DMS 273 treated with DMSO at 0.1 percent for 48 hours (cell line): Measurements from ENCODE around the gene BRCC3.

Source experiments
- DNase-seq: peaks from one replicate; lab custom pipeline; 2025; lab: John Stamatoyannopoulos, UW

BRCC3 gene

GRCh38 chrX:155056877-155057792, 14.2 kb upstream of the BRCC3 start:
- no peak for DNase-seq

GRCh38 chrX:155061760-155062159, 9.5 kb upstream of the BRCC3 start:
- DNase-seq, result no peak

- DNase-seq, result no peak
Measured at GRCh38 chrX:155065035-155065734, 6.1 kb upstream of the BRCC3 start.

DNA sequence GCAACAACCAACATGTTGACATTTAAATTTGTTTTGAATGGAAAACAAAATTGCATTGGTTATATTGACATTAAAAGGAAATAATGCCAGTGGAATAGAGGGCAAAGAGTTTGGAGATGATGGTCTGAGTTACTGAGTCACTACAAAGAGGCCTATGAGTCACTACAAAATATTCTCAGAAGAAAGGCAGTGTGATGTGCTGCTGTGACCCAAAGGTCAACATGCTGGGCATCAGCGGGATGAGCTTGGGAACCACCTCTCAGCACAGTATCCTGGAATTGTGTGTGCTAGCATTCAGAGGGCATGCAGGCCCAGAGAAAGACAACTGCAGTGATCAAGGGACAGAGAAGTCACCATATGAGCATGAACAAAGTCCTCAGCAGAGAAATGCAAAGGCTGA, 3.1 kb upstream of the BRCC3 start:
- DNase-seq, result no peak

GRCh38 chrX:155069414-155069813, 1.9 kb upstream of the BRCC3 start:
- DNase-seq, result no peak

DNA sequence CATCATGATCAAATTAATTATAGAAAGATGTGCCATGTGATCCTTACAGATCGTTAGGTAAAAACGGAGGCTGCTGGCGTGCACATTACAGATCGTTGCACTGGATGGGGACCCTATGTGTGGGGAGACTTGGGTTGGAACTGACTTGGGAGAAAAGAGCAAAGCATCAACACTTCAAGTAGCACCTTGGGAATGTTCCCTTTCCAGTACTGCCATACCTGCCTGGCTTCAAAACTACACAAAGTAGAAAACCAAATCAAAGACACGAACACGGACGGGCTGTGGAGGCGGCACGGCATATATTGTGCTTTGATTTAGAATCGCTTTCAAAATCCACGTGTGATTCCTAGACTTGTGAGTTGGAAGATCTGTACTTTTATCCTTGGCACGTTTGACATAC, 1.3 kb upstream of the BRCC3 start:
- no peak for DNase-seq

- DNase-seq, result no peak
Measured at GRCh38 chrX:155070663-155070974, 689 bp upstream of the BRCC3 start.

DNA sequence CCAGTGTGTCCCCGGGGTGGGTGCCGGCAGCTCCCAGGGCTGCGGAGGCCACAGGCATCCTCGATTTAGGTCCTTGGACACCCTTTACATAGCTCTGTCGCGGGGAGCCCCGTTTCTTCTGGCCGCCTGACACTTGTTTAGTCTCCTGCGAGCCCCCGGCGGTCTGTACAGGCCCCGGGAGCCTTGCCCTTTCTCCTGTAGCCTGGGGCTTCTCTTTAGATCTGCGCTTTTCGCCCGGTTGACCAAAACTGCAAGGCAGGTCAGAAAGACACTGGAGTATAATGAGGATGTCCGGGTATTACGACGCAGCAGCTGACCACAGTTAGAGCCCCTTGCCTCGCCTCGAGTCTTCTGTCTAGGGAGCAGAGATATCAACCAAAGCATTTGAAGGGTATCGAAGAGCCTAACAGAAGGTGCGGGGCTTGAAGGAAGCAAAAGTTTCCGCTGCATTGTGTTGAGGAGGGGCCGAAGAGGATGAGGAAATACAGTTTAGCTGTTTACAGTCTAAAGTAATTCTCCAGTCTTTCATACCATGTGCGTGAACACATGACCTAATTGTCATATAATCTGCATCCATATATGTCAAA, 479 bp downstream of the BRCC3 start:
- DNase-seq, result no peak

DNA sequence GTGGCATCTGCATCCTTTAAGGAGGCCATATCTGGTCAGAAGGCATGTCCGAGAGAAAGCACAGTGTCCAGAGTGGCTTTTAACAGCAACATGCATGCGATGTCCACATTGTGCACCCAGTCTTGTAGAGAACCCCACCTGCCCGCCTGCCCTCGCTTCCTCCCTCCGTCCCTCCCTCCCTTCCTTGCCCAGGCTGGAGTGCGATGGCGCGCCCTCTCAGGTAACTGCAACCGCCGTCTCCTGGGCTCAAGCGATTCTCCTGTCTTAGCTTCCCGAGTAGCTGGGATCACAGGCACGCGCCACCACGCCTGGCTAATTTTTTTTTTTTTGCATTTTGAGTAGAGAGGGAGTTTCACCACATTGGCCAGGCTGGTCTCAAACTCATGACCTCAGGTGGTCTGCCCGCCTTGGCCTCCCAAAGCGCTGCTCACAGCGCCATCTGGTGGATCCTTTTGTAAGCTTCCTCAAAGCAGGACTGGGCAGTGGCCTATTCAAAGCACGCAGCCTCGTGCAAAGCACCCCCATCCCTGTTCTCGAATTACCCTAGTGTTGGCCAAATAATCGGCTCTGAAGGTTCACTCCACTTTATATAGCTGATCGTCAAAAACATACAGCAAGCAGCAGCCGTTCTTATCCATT, 15.0 kb downstream of the BRCC3 start:
- DNase-seq, result no peak

GRCh38 chrX:155086961-155087735, 15.8 kb downstream of the BRCC3 start:
- no peak for DNase-seq

GRCh38 chrX:155094468-155095061, 23.3 kb downstream of the BRCC3 start:
- DNase-seq, result no peak

GRCh38 chrX:155105919-155106318, 34.6 kb downstream of the BRCC3 start:
- no peak for DNase-seq

DNA sequence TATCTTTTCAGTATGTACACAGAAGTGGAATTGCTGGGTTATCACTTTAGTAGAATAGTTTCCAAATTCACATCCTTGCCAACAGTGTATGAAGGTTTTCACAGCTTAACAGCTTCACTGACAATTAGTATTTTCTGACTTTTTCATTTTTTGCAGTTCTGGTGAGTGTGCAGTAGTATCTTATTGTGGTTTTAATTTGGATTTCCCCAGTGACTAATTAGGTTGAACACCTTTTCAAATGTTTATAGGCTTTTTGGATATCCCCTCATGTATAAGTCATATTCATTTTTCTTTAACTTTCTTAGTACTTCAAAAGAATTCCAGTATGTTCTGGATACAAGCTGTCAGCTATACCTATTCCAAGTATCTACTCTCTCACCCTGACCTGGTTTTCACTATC, 37.1 kb downstream of the BRCC3 start:
- DNase-seq, result no peak

DNA sequence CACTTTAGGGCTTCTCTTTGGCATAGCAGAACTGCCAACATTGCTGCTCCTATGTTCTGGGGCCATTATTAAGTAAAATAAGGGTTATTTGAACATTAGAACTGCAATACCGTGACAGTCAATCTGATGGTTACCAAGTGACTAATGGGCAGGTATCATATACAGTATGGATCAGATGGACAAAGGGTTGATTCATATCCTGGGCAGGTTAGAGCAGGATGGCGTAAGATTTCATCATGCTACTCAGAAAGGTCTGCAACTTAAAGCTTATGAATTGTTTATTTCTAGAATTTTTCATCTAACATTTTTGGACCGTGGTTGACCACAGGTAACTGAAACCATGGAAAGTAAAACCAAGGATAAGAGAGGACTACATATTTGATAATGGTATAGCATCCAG, 40.9 kb downstream of the BRCC3 start:
- no peak for DNase-seq

- no peak for DNase-seq
Measured at GRCh38 chrX:155113097-155113496, 41.8 kb downstream of the BRCC3 start.

DNA sequence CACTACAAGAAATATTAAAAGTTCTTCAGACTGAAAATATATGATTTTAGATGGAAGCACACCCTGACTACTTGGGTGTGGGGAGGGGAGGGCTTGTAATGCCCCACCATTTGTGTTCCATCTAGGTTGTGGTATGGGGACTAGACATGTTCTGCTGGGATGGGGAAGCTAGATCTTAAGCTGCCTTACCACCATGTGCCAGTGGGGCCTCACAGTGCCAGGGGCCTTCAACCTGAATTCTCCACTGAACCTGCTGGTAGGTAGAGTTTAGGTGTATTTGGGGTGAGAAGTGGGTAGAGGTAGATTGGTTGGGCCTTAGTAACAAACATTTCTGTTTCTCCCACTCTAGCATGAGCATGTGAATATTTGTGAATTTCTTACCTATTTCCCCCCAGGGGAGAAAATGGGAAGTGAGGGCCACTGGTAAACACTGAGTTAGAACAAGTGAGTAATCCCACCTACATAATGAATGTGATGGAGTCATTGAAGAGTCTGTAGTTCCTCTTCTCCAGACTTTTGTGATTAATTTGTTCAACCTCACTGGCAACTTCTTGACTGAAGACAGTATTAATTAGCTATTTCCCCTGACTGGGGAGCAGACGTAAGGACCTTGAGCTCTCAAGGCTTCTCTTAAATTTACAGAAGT, 44.0 kb downstream of the BRCC3 start:
- no peak for DNase-seq

DNA sequence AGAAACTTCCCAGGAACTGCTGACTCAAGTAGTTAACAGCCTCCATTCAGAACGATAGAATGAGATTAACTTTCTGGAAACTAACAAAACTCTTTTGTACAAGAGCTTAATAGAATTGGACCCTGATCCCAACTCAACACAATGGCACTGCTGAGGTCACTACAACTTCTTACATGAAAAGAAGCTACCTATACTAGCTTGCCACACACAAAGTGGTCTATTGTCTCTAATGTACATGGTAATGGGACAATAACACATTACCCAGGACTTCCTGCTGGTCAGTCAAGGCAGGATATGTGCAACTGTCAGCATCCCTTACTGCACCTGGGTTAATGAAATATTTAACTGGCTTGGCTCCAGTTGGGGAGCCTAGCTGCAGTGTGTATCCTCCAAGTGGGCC, 56.2 kb downstream of the BRCC3 start:
- no peak for DNase-seq

- DNase-seq, result no peak
Measured at GRCh38 chrX:155127940-155128339, 56.6 kb downstream of the BRCC3 start.

- DNase-seq, result no peak
Measured at GRCh38 chrX:155132110-155132509, 60.8 kb downstream of the BRCC3 start.

- DNase-seq, result no peak
Measured at GRCh38 chrX:155134255-155134654, 62.9 kb downstream of the BRCC3 start.

DNA sequence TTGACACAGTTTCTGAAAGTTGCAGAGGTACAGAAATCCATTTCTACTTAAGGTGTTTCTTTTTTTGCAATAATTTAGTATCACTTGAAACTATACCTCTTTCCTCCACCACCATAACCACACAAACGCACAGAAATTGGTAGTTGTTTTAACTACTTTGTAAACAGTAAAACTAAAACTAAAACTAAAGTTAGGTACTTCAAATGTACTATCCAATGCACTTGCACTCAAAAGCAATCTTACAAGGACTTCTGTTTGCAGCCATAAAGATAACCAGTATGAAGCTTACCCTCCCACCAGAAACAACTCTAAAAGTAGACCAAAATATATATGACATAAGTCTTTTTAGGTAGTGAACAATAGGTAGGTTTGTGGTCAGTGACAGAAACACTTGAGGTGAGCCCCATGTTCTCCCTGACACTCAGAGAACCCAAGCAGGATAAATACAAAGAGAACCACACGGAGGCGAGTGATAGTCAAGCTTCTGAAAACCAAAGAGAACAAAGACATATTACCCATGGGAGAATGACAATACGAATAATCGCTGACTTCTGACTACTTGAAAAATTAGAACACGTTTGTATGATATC, 72.7 kb downstream of the BRCC3 start:
- DNase-seq, result no peak
